ENCODE results near the gene PPP1R14D. TPM values are rescaled to one million over a fixed set of nuclear protein-coding genes. Genes with fewer than 3 reads are reported as not detected.

Gene PPP1R14D
- total RNA-seq, 1 donor from 2014 or later, result not detected

DNA sequence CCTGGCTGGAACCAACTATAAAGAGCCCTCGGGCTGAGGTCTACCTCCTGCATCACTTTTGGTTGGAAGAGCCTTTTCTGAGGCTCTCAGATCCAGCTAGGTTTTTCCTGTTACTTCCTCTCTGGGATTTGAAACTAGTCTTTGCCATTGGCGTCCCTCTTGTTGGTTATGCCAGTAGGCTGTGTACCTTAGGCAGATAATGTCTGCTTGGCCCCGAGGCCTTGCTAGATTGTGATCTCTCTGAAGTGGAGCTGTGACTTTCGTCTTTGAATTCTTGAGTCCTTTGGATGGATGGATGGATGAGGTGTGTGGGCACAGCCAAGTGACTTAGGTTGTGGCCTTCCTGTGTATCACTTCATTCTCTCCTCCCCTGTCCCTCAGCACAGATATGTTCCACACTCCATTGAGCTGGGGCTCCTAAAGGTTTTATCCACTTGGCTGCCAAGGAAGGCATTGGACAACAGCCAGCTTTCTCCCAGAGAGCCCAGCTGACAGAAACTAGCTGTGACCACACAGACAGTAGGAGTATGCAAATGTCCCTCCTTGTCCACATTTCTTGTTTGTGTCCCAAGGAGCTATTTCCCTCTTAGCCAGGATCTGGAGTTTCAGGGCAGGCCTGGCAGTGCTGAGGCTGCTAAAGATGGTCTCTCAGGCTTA, 13.3 kb downstream of the PPP1R14D start:
- no peaks in the 10 kb centered on the region for H3K79me2 ChIP-seq (ENCODE audit: low read depth)
- H3K27ac Mint-ChIP-seq, result no peak overlapping the region
- DNase-seq (ENCODE audit: low spot score), result no peak
- H3K4me3 ChIP-seq, result no peak overlapping the region
- H3K36me3 ChIP-seq, result no peaks in the 10 kb centered on the region
- H3F3A ChIP-seq (ENCODE audit: low read depth), result no peaks in the 10 kb centered on the region
- no peaks in the 10 kb centered on the region for H3K4me1 ChIP-seq
- peaks cover 4% of the 10 kb centered on the region for H3K27me3 Mint-ChIP-seq (ENCODE audit: insufficient read depth, low read depth)
- no peaks in the 10 kb centered on the region for H3K27me3 ChIP-seq
- H3K9me3 Mint-ChIP-seq, result no peaks in the 10 kb centered on the region
- no peak for TF ChIP-seq EZH2phosphoT487 (IDR thresholded peaks at IDR 0.05)
- no peak for TF ChIP-seq CTCF (IDR thresholded peaks at IDR 0.05)
- TF ChIP-seq EZH2 (IDR thresholded peaks at IDR 0.05), result no peak
- no peaks in the 10 kb centered on the region for H3K4me1 Mint-ChIP-seq
- no peaks in the 10 kb centered on the region for H4K20me1 ChIP-seq (ENCODE audit: low read depth)
- H3K4me2 ChIP-seq, result no peak overlapping the region
- H3K36me3 Mint-ChIP-seq, result peaks cover 4% of the 10 kb centered on the region
- H3K27ac ChIP-seq, result no peak overlapping the region
- no peaks in the 10 kb centered on the region for H3K9me3 ChIP-seq (ENCODE audit: low read depth)
- H3K4me3 Mint-ChIP-seq, result no peak overlapping the region
- no peak overlapping the region for H2AFZ ChIP-seq (replicated peaks)
- H3K9ac ChIP-seq, result no peak overlapping the region

- no peaks in the 10 kb centered on the region for H3K27me3 ChIP-seq
- no peaks in the 10 kb centered on the region for H3K4me1 ChIP-seq
- no peak overlapping the region for H3K27ac ChIP-seq
- Mint-ChIP-seq H3K4me3 (no peak overlapping the region), H3K9me3 (no peaks in the 10 kb centered on the region), H3K27ac (peak overlapping the region; percentile 29), H3K27me3 (ENCODE audit: insufficient read depth, low read depth) (peaks cover 4% of the 10 kb centered on the region), H3K36me3 (peaks cover 4% of the 10 kb centered on the region), H3K4me1 (peaks cover 8% of the 10 kb centered on the region)
- H3K9me3 ChIP-seq (ENCODE audit: low read depth), result no peaks in the 10 kb centered on the region
- no peak overlapping the region for H3K4me2 ChIP-seq
- TF ChIP-seq EZH2 (IDR thresholded peaks at IDR 0.05) (no peak), CTCF (IDR thresholded peaks at IDR 0.05) (no peak), EZH2phosphoT487 (IDR thresholded peaks at IDR 0.05) (no peak)
- no peak overlapping the region for H3K4me3 ChIP-seq
- no peak overlapping the region for H2AFZ ChIP-seq (replicated peaks)
- no peaks in the 10 kb centered on the region for H4K20me1 ChIP-seq (ENCODE audit: low read depth)
- no peak overlapping the region for H3K9ac ChIP-seq
- no peak for DNase-seq (ENCODE audit: low spot score)
- H3K36me3 ChIP-seq, result no peaks in the 10 kb centered on the region
- H3K79me2 ChIP-seq (ENCODE audit: low read depth), result no peaks in the 10 kb centered on the region
- no peaks in the 10 kb centered on the region for H3F3A ChIP-seq (ENCODE audit: low read depth)
These were observed 15.6 kb downstream of the PPP1R14D start for GRCh38 chr15:40812721-40813425.

- Histone ChIP-seq H3K4me3 (no peak overlapping the region), H3K79me2 (ENCODE audit: low read depth) (peaks cover 22% of the 10 kb centered on the region), H3F3A (ENCODE audit: low read depth) (peaks cover 9% of the 10 kb centered on the region), H2AFZ (replicated peaks) (no peak overlapping the region), H3K9ac (no peak overlapping the region), H3K36me3 (no peaks in the 10 kb centered on the region), H3K4me1 (peaks cover 5% of the 10 kb centered on the region), H3K27ac (no peak overlapping the region), H3K4me2 (no peak overlapping the region), H4K20me1 (ENCODE audit: low read depth) (no peaks in the 10 kb centered on the region), H3K27me3 (no peaks in the 10 kb centered on the region), H3K9me3 (ENCODE audit: low read depth) (no peaks in the 10 kb centered on the region)
- Mint-ChIP-seq H3K4me3 (peak overlapping the region; percentile 14), H3K27me3 (ENCODE audit: insufficient read depth, low read depth) (peaks cover 2% of the 10 kb centered on the region), H3K9me3 (no peaks in the 10 kb centered on the region), H3K36me3 (no peaks in the 10 kb centered on the region), H3K4me1 (peaks cover 21% of the 10 kb centered on the region), H3K27ac (peak overlapping the region; percentile 14)
- no peak for TF ChIP-seq CTCF (IDR thresholded peaks at IDR 0.05)
- TF ChIP-seq EZH2 (IDR thresholded peaks at IDR 0.05), result no peak
- DNase-seq (ENCODE audit: low spot score), result no peak
These were observed 19.6 kb downstream of the PPP1R14D start for GRCh38 chr15:40808861-40809450.

Data from neural progenitor cell (in vitro differentiated cells).